ENCODE data around the gene FHIT.

Gene FHIT

DNA sequence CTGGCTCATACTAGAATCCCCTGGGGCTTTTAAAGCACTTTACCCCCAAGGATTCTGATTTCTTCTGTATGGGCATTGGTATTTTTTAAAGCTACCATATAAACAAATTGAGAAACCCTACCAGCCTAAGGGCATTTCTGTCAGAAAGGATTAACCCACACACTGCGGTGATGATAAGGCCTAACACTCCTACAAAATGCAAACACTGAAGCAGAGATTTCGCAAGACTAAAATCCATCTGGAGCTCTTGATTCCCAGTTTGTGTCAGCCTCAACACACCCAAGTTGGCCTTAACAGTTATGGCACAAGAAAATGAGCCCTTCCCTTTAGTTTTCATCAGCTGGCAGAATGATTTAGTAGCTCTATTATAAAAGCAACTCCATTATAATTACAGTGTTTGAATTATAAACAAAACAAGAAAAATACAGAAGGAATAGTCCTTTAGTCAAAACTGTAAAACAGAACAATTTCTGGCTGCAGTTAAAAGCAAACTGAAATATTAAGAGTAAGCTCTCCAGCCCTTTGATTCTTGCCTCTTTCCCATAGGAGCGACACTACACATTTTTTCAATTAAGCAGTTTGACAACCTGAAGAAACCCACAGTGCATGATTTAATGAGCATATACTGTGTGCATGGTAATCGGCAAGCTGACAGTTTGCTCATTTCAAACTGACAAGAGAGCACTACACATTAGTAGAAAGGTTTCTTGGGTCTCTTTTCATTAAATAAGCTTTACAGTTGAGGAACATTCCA is 441.2 kb downstream of the FHIT start:
- no peak for DNase-seq

DNA sequence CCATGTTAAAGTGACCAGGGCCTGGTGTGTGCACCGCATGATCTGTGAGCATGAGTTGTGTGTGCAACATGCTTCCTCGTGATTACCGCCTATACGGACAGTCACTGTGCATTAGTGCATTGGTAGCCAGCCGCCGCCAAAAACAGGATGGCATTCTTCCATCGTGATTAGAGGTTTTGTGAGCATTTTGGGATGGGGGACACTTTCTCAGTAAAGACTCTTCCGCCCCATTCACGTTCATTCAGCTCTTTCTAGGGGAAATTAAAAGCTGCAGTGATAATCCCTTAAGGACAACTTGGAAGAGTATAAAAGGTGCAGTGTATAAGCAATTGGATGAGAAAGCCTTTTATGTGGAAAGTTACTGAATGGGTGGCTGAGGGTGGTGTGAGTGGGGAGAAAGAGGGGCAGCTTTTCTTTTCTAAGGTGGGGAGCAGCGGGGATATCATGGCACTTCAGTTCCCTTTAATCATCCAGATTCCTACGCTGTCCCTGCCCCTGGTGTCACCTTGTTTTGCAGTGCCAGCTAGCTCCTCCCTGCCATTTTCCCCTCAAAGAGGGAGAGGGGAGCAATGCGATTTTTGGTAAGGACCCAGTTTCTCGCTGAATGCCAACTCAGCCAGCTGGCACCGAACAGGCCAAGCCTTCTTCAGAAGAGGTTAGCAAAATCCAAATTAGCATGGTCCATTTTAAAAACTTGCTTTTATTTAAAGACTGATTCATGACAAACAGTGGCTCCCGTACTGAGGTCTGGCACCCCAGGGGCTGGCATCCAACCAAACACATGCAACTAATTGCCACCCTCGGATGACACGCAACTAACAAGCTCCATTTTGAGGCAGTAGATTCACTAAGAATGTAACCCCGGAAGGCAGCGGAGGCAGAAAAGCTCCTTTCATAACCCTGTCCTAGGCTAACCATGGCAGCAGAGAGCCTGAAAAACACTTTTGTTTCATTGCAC is 447.8 kb downstream of the FHIT start:
- no peak for DNase-seq

DNA sequence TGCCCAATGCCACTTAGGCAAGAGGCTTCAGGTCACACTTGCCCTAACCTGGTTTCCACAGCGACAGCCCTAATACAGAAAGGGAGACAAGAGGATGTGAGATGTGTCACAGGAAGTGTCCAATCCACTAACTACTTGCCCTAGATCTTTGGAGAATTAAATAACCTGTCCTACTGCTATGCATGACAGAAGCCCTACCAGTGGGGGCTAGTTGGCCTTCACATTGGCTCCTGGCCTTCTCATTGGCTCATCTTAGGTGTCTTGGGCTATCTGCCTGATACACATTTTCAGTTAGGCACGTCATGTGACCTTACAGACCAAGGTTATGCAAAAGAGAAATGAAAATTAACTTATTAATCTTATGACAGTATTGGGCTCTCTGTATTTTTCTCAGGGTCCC is 449.9 kb downstream of the FHIT start:
- DNase-seq: no peak

DNA sequence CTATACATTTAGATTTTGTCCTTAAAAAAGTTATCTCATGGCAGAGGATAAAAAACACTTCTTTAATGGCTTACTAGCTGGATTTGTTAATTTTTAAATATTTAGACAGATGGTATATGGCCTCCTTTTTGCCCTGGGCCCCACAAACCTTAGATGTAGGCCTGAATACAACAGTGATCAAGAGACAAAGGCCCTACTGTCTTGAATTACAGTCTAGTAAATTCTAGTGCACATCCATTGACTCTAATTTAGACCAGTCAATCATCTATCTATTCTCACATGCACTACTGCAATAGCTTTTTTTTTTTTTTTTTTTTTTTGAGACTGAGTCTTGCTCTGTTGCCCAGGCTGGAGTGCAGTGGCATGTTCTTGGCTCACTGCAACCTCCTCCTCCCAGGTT is 452.8 kb downstream of the FHIT start:
- no peak for DNase-seq

DNA sequence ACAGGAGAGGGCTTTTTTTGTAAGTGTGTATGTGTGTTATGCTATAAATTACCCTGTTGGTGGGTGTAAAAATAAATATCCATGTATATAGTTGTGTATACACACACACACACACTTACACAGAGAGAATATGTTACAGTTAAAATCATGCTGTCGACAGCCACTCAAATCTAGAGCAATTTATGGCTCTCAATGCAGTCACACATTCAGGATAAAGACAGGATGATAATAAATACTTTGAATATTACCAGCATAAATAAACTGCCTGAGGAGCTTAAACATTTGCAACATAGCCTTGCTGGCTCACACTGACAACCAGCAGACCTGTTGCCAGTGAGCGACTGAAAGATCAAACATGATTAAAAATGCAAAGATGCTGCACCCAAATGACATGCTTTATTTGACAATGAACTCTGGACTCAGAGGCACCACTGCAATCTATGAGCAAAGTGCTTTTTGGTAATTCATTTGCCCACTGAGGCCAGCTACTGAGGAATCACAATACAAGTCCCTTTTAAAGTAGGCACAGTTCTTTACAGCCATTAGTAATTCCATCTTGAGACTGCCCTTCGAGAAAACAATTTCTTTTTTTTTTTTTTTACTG is 458.9 kb downstream of the FHIT start:
- no peak for DNase-seq

DNA sequence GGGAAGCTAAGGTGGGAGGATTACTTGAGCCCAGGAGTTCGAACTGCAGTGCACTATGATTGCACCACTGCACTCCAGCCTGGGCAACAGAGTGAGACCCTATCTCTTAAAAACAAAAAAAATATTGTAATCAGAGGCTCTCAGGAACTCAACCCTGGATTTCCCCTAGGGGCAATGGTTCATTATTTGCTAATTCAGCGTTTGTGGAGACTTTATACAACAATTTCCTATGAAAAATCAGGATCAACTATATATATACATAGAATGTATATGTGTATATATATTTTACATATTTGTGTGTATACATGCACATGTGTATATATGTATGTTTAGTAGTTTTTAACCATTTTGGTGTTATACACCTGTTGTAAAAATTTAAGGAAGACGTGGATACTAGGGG is 463.1 kb downstream of the FHIT start:
- DNase-seq: no peak

- DNase-seq: no peak
Observed at GRCh38 chr3:60781935-60782334, 469.3 kb downstream of the FHIT start.

DNA sequence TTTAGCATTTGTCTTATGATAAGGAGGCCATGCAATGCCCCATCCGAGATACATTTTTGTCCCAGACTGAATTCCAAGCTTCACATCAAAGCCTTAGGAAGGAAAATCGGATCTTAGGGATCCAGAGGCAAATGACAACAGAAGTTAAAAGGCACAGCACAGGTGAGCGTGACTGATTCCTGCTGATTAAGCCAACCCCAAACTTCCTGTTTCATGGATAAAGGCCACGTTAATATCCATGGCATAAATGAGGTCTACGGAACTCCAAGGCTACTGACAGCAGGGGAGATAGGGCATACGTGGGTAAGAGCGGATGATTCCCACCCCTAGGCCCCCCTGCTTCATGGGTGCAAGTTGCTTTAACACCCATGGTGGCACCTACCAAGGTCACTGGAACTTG is 471.6 kb downstream of the FHIT start:
- no peak for DNase-seq

DNA sequence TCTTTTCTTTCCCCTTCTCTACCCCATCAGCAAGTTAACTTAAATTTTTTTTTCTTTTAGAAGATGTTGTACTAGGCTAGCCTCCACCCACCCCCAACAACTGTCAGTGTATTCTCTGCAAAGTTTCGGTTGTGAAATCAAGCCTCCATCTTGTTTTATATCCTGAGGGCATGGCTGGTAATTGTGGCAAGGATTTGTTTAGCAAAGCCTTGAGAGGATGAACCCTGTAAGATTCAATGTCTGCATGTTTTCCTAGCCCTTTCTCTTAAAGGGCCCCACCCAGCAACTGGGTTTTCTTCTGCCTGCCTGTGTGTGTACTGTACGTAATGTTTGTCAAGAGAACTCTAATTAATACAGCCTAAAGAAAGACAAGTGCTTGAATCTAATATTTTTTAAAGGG is 475.3 kb downstream of the FHIT start:
- no peak for DNase-seq

DNA sequence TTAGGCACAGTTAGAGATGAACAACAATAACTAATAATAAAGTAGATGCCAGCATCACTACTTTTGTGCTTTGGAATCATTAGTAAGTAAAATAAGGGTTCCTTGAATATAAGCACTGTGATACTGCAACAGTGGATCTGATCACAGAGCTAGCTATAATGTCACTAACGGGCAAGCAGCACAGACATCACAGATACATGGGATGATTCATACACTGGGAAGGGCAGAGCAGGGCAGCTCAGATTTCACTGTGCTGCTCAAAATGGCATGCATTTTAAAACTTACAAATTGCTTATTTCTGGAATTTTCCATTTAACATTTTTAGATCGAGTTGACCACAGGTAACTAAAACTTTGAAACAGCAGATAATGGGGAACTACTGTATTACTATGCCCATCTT is 476.6 kb downstream of the FHIT start:
- no peak for DNase-seq

DNA sequence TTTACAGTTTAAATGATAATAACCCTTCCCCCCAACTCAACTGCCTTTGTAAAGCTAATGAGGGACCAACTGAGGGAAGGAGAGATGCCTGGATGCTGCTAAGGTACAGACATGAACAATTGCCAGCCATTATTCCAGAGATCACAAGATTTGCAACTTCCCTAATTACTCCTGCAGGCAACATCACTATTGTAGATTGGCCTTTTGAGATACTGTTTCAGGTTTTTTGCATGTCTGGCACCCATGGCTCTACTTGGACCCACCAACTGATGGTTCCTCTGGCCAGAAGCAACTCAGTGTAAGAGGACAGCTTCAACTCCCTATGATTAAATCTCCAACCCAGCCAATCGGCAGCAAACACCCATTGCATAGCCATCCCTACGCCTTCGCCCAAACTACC is 478.7 kb downstream of the FHIT start:
- DNase-seq: no peak

DNA sequence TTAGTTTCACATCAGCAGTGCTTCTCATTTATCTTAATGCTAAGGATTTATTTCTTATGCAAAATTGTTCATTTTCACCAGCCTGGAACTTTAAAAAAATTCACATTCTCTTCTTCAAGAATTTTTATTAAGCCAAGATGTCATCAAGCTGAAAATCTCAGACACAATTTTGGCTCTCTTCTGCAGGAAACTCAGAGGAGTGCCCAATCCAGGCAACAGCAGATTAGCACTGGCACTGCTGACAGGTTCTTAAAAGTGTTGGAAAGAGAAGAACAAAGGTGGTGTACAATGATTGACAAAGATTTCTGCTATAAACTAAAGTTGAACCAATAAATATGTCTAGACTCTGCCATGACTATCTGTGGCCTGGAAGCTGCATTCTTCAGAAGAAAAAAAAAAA is 479.5 kb downstream of the FHIT start:
- no peak for DNase-seq

GRCh38 chr3:60770532-60770931 is 480.7 kb downstream of the FHIT start:
- no peak for DNase-seq

DNA sequence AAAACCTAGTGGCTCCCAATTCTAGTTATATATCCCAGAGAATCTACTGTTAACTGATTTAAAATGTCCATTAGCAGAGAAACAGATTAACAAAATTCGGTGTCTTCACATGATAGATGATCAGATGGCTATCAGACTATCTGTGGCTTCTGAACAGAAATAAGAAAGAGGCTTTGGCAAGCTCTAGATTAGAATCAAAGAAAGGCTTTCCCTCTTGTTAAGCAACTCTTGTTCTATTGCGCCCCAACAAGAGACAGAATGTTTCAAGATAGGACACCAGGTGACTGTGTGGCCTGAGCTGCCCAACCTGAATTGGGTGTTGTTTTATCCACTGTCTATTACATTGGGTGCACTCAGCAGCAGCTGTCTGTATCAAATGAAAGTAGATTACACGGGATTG is 483.7 kb downstream of the FHIT start:
- DNase-seq: no peak

DNA sequence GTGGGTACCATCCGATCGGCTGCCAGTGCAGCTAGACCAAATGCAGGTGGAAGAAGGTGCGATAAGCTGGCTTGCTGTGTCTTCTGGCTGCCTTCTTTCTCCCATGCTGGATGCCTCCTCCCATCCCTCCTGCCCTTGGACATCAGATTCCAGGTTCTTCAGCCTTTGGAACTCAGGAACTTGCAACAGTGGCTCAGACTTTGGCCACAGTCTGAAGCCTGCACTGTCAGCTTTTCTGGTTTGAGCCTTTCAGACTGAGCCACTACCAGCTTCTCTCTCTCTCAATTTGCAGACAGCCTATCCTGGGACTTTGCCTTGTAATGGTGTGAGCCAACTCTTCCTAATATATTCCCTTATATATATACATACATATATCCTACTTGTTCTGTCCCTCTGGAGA is 485.5 kb downstream of the FHIT start:
- DNase-seq: no peak

DNA sequence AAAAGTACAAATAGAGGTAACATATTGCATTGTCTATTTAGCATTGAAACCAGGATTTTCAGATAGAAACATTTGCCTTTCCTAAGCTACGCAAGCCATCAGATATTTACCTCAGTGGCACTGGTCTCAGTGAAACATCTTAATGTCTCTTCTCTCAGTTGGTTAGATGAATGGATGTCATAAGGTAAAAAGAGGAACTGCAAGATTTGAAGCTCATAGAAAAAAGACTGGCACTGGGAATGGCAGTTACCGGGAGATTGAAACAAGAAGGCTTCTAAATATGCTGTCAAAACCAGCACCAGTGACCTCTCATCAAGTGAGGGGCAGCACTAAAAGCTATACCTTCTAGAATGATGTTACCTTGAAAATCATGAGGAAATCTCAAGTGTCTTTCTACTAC is 486.4 kb downstream of the FHIT start:
- DNase-seq: no peak

- DNase-seq: no peak
Observed at GRCh38 chr3:60760145-60760544, 491.1 kb downstream of the FHIT start.

- DNase-seq: no peak
Observed at GRCh38 chr3:60759439-60759838, 491.8 kb downstream of the FHIT start.

DNA sequence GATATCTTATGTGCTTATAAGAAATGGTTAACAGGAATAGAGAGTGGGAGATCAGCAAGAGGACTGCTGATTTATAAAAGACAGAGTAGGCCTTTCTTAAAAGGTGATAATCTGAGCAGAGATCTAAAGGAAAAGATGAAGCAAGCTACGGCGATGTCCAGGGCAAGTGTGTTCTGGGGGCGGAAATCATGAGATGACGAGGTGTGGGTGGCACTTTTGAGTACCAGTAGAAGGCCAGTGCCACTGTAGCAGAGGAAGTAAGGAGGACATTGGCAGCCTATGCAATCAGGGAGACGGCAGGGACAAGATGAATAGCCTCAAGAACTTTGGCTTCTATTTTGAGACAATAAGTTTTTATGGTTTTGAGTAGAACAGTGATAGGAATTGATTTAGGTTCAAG is 492.4 kb downstream of the FHIT start:
- no peak for DNase-seq

- DNase-seq: no peak
Observed at GRCh38 chr3:60758171-60758570, 493.1 kb downstream of the FHIT start.

GRCh38 chr3:60757724-60758123 is 493.5 kb downstream of the FHIT start:
- no peak for DNase-seq

- no peak for DNase-seq
Observed at GRCh38 chr3:60756241-60757030, 494.8 kb downstream of the FHIT start.

DNA sequence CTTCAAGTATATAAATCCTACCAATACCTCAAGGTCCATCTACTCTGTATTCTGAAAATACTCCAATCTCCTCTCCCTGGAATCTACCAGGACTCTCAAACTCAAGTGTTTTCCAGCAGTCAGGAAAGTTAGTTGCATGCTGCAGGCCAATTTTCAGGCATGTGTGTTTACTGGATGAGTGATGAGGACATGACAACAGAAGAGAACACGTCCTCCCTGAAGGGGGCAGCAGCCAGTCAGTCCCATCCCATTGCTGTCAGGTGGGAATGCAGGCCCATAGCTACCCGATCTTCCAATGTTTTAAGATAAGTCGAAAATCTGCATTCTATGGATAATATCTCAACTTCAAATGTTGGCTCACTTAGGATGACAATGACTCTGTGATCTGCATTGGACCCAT is 496.2 kb downstream of the FHIT start:
- no peak for DNase-seq
